Stimulated activated CD8-positive, alpha-beta memory T cell treated with anti-CD3 and anti-CD28 coated beads, Interleukin-4, amount 100 ng/mL, for 4 hours (primary cell): ENCODE measurements around the gene CD300LG.
"Not testable (repeated sequence)": the region's sequence is repeated elsewhere in the genome, so short reads cannot be mapped to it uniquely, and the experiment has no call there.

Source experiments
- DNase-seq, 2 donors: peaks; one replicate each; pipeline ENCODE4 v3.0.0-alpha.2; 2020; ENCODE audit warnings: low read depth in 2 of 2, low spot score in 1 of 2

Gene CD300LG

GRCh38 chr17:43823350-43824084, 23.5 kb upstream of the CD300LG start:
- no peak for DNase-seq

GRCh38 chr17:43825567-43825966, 21.4 kb upstream of the CD300LG start:
- DNase-seq = no peak

GRCh38 chr17:43826206-43826605, 20.8 kb upstream of the CD300LG start:
- no peak for DNase-seq

GRCh38 chr17:43827596-43827995, 19.4 kb upstream of the CD300LG start:
- DNase-seq = no peak

- DNase-seq = no peak
Measured at GRCh38 chr17:43829738-43830137, 17.2 kb upstream of the CD300LG start.

GRCh38 chr17:43830510-43831140, 16.4 kb upstream of the CD300LG start:
- no peak for DNase-seq

GRCh38 chr17:43831633-43832032, 15.3 kb upstream of the CD300LG start:
- DNase-seq = no peak

- DNase-seq = no peak
Measured at GRCh38 chr17:43832168-43832975, 14.6 kb upstream of the CD300LG start.

GRCh38 chr17:43832976-43833829, 13.8 kb upstream of the CD300LG start, which contains the start of gene MPP3:
MPP3 (minus strand) TSS chr17:43833146; CDS start chr17:43831906, 1,240 bp downstream.
- peak in 1 of 2 donors; percentile 6 for DNase-seq

- DNase-seq = no peak
Measured at GRCh38 chr17:43834106-43834505, 12.9 kb upstream of the CD300LG start.

- DNase-seq = no peak
Measured at GRCh38 chr17:43839670-43840108, 7.3 kb upstream of the CD300LG start.

GRCh38 chr17:43840814-43841213, 6.2 kb upstream of the CD300LG start:
- DNase-seq = no peak

- DNase-seq = no peak
Measured at GRCh38 chr17:43841282-43841681, 5.7 kb upstream of the CD300LG start.

- not testable (repeated sequence) for DNase-seq
Measured at GRCh38 chr17:43842091-43842974, 4.6 kb upstream of the CD300LG start.

- no peak for DNase-seq
Measured at GRCh38 chr17:43842975-43843325, 4.0 kb upstream of the CD300LG start.

GRCh38 chr17:43844241-43844640, 2.7 kb upstream of the CD300LG start:
- no peak for DNase-seq

- no peak for DNase-seq
Measured at GRCh38 chr17:43845766-43846165, 1.2 kb upstream of the CD300LG start.

GRCh38 chr17:43846221-43846712, 709 bp upstream of the CD300LG start:
- DNase-seq = peak; percentile 14 to 60

- DNase-seq = no peak
Measured at GRCh38 chr17:43848601-43849000, 1.6 kb downstream of the CD300LG start.

- DNase-seq = no peak
Measured at GRCh38 chr17:43849116-43849515, 2.1 kb downstream of the CD300LG start.
